Naive thymus-derived CD4-positive, alpha-beta T cell (primary cell): Measurements from ENCODE around the gene INO80B. TPM values are rescaled to one million over a fixed set of nuclear protein-coding genes. Genes with fewer than 3 reads are reported as not detected.
"Not testable (repeated sequence)": the region's sequence is repeated elsewhere in the genome, so short reads cannot be mapped to it uniquely, and the experiment has no call there.

Source experiments
- ATAC-seq: fragments of 150-1000 bp; cut with Tn5 transposase; 2 replicates; pipeline ENCODE4 v1.10.0; 2021; ENCODE audit warnings: mild to moderate bottlenecking, moderate library complexity
- CTCF ChIA-PET: fragments of 350-600 bp; sonication (Branson Sonifier 250); formaldehyde crosslinking; loops from one replicate; lab custom pipeline; 2021; ENCODE audit warnings: antibody characterized with exemption; lab: Charles Lee
- POLR2A ChIA-PET: fragments of 350-600 bp; sonication (Branson Sonifier 250); formaldehyde crosslinking; loops from one replicate; lab custom pipeline; 2021; ENCODE audit warnings: antibody characterized with exemption, inconsistent platforms; lab: Charles Lee
- DNase-seq, 9 donors: peaks; one replicate each; pipeline versions ENCODE4 v3.0.0 to v3.0.0-alpha.2; 2020 to 2022; ENCODE audit warnings: mixed read lengths in 1 of 9
- H3K27ac ChIP-seq: one replicate; pipeline ENCODE4 v1.7.0; 2013; ENCODE audit warnings: mild to moderate bottlenecking, low read depth, low read length, moderate library complexity
- H3K27me3 ChIP-seq, 2 donors: one replicate each; pipeline ENCODE4 v1.7.0; 2013; ENCODE audit warnings: low read length in 2 of 2, mild to moderate bottlenecking in 2 of 2, moderate library complexity in 2 of 2; ENCODE audit not compliant: control insufficient read depth in 2 of 2, insufficient read depth in 2 of 2
- H3K36me3 ChIP-seq, 3 experiments: 1 replicate in 2 of 3; 2 replicates in 1 of 3; pipeline ENCODE4 v1.7.0; 2013; ENCODE audit warnings: low read length in 3 of 3, mild to moderate bottlenecking in 3 of 3, moderate library complexity in 1 of 3; ENCODE audit not compliant: insufficient read depth in 3 of 3, control insufficient read depth in 2 of 3
- H3K4me1 ChIP-seq, 2 donors: one replicate each; pipeline ENCODE4 v1.7.0; 2013; ENCODE audit warnings: low read length in 2 of 2, mild to moderate bottlenecking in 2 of 2, moderate library complexity in 1 of 2; ENCODE audit not compliant: control insufficient read depth in 2 of 2, insufficient read depth in 2 of 2
- H3K4me3 ChIP-seq: 2 replicates; pipeline ENCODE4 v1.7.0; 2013; ENCODE audit warnings: mild to moderate bottlenecking, low read length
- H3K9me3 ChIP-seq, 3 experiments: 1 replicate in 2 of 3; 2 replicates in 1 of 3; pipeline ENCODE4 v1.7.0; 2013; ENCODE audit warnings: low read length in 3 of 3; ENCODE audit not compliant: control insufficient read depth in 2 of 3
- H3K27ac Mint-ChIP-seq, 9 donors: one replicate each; pipeline ENCODE4 v1.8.0; 2020 to 2022; ENCODE audit warnings: mixed read lengths in 9 of 9, mild to moderate bottlenecking in 8 of 9, moderate library complexity in 5 of 9, inconsistent platforms in 2 of 9
- H3K27me3 Mint-ChIP-seq, 5 donors: one replicate each; pipeline ENCODE4 v1.8.0; 2021 to 2022; ENCODE audit warnings: mixed read lengths in 5 of 5, mild to moderate bottlenecking in 1 of 5
- H3K36me3 Mint-ChIP-seq, 5 donors: one replicate each; pipeline ENCODE4 v1.8.0; 2020 to 2022; ENCODE audit warnings: mixed read lengths in 5 of 5, mild to moderate bottlenecking in 3 of 5, inconsistent platforms in 1 of 5
- H3K4me1 Mint-ChIP-seq, 7 donors: one replicate each; pipeline ENCODE4 v1.8.0; 2020 to 2022; ENCODE audit warnings: mixed read lengths in 7 of 7, mild to moderate bottlenecking in 3 of 7, inconsistent platforms in 1 of 7
- H3K4me3 Mint-ChIP-seq, 10 donors: one replicate each; pipeline ENCODE4 v1.8.0; 2020 to 2022; ENCODE audit warnings: mild to moderate bottlenecking in 10 of 10, mixed read lengths in 10 of 10, moderate library complexity in 6 of 10, inconsistent platforms in 2 of 10
- H3K9me3 Mint-ChIP-seq, 11 donors: one replicate each; pipeline ENCODE4 v1.8.0; 2020 to 2022; ENCODE audit warnings: mixed read lengths in 11 of 11, mild to moderate bottlenecking in 4 of 11, inconsistent platforms in 1 of 11, moderate library complexity in 1 of 11
- intact Hi-C, 2 donors: fragments of 100-400 bp; cut with micrococcal nuclease; formaldehyde crosslinking; loops; one replicate each; pipeline ENCODE4 v1.15.1; 2023
- polyA plus RNA-seq, 2 donors: library from polyadenylated mRNA; unstranded; fragments of 300-500 nt; fragmentation: Illumina TruSeq; gene quantifications; one replicate each; pipeline ENCODE4 v1.2.3, GENCODE V29; 2021
- total RNA-seq, 6 experiments: library from RNA in 5 of 6; stranded (reverse) in 5 of 6; gene quantifications; 1 replicate in 5 of 6; 2 replicates in 1 of 6; pipeline ENCODE4 v1.2.3 and lab custom pipeline; 2021 to 2026

Gene INO80B
- total and polyA plus RNA-seq, 7 experiments from 2014 or later: 11.6 to 96.5 (median 44.9) TPM

- peaks cover 0 to 20% (median 12%) of the 10 kb centered on the region in 7 donors for H3K4me1 Mint-ChIP-seq
- DNase-seq, H3K4me1 ChIP-seq, H3K36me3 ChIP-seq, POLR2A ChIA-PET, H3K36me3 Mint-ChIP-seq, H3K9me3 ChIP-seq, H3K27ac ChIP-seq, ATAC-seq, H3K9me3 Mint-ChIP-seq, H3K4me3 ChIP-seq: not testable (repeated sequence)
- intact Hi-C loops: loop anchor here in 1 of 2 donors (1.0 kb wide), 1 partner anchor 10 kb away; no protein-coding TSS in a partner anchor
- H3K27ac Mint-ChIP-seq: peak overlapping the region in 2 of 9 donors; percentile 51 to 72
- peak overlapping the region; percentile 59 to 86 (median 78) for H3K4me3 Mint-ChIP-seq
- peaks cover 19 to 62% (median 30%) of the 10 kb centered on the region in 5 donors for H3K27me3 Mint-ChIP-seq
- H3K27me3 ChIP-seq: peaks cover 0 to 13% of the 10 kb centered on the region in 2 donors
- CTCF ChIA-PET: interaction anchor here (0.7 kb wide), 2 partner anchors 193 to 1118 kb away, joined by 3 to 5 read pairs; no protein-coding TSS in a partner anchor
Measured at GRCh38 chr2:74442483-74443297, 12.2 kb upstream of the INO80B start.

DNA sequence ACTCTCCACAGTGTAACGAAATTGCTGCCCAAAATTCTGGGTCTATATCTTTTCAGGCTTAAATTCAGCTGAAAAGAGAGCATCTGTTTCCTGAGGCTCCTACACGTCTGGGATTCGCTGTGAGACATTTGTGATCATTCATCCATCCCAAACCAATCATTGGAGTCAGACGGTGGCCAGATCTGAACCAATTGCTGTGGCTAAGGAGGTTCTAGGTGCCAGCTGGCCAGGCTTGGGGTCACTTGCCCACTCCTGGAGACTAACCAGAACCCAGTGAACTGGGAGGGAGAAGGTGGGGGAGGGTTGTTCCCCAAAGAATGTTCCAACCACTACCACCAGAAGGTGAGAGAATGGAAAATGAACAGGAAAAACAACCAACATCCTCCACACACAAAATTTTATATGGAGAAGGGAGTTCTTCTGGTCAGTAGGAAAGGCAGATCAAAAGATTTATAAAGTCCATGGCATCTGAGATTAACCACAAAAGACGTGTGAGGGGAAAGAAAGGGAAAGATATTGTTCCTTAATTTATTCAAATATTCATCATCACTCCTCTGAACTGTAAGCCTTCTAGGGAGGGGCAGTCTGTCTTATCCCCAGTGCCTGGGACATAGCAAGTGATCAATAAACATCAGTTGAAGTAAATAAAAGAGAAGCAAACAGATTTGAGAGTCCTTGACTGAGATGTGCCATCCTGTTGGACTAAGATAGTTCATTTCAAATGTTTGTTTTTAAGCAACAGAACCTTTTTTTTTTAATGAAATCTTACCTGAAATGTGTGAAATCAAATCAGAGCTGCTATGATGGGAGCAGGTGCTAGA lies 10.2 kb upstream of the INO80B start:
- H3K36me3 ChIP-seq: no peaks in the 10 kb centered on the region
- Mint-ChIP-seq H3K27ac (no peak overlapping the region), H3K4me1 (peaks cover 0 to 13% (median 9%) of the 10 kb centered on the region in 7 donors), H3K9me3 (peaks cover 0 to 1% (median 0%) of the 10 kb centered on the region in 11 donors), H3K27me3 (peaks cover 11 to 48% (median 23%) of the 10 kb centered on the region in 5 donors), H3K36me3 (peaks cover 0 to 3% (median 0%) of the 10 kb centered on the region in 5 donors), H3K4me3 (no peak overlapping the region)
- peaks cover 0 to 8% of the 10 kb centered on the region in 2 donors for H3K4me1 ChIP-seq
- DNase-seq (no peak), ATAC-seq (no peak)
- H3K27me3 ChIP-seq: peaks cover 0 to 13% of the 10 kb centered on the region in 2 donors
- no peak overlapping the region for H3K4me3 ChIP-seq
- CTCF ChIA-PET: no interaction called here
- H3K9me3 ChIP-seq: no peaks in the 10 kb centered on the region
- H3K27ac ChIP-seq: no peak overlapping the region
- intact Hi-C loops: no loop called here
- POLR2A ChIA-PET: no interaction called here

DNA sequence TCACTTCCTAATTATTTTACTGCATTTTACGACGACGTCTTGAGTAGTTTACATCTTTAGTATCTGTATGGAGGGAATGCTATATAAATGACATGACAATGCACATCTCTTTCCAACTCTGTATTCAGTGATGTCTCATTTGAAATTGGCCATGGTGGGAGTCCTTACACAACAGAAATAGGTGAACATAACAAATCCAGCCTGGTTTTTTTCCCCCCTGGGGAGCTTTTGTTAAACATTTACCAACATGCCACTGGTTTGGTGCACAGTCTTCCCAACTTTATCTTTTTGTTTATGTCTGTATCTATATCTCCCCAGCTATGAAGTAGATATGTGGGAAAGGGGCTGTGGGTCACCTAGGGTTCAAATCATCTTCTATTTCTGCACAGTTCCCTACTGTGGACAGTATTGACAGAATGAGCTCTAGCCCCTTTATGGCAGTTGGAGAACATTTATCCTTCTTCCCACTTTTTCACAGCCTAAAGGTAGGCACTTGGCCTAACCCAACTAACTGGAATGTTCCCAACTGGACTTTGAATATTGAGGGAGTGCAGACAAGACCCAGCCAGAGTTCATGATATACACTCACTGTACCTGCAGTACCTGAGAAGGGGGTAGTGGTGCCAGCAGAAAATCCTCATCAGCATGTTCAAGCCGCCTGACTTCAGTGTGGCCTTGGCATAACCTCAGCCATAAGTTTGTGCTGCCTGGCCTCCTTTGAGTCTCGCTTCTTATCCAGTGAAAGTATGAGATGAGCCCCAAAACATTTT lies 7.5 kb upstream of the INO80B start:
- CTCF ChIA-PET: no interaction called here

DNA sequence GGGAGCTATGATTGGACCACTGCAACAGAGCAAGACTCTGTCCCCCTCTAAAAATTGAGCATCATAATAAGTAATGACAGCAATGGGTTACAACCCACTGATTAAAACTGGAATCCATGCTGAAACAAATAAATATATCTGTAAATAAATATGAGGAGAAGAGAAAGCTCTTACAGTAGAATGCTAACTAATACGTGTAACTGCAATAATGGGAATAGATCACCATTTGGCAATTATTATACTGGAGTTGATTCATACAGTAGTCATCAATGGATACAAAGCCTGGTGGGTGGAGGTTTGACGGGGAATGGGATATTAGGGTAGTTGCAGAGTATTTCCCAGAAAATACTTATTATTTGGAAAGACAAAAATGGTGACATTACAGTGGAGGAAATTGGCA lies 6.1 kb upstream of the INO80B start:
- H3K4me1 Mint-ChIP-seq: peaks cover 4 to 13% (median 6%) of the 10 kb centered on the region in 7 donors
- Histone ChIP-seq H3K27me3 (no peaks in the 10 kb centered on the region), H3K4me1 (peaks cover 0 to 11% of the 10 kb centered on the region in 2 donors), H3K9me3 (no peaks in the 10 kb centered on the region), H3K4me3 (no peak overlapping the region), H3K27ac (no peak overlapping the region), H3K36me3 (no peaks in the 10 kb centered on the region)
- H3K36me3 Mint-ChIP-seq: no peaks in the 10 kb centered on the region
- CTCF ChIA-PET: no interaction called here
- H3K27ac Mint-ChIP-seq: no peak overlapping the region
- ATAC-seq (no peak), DNase-seq (no peak)
- intact Hi-C loops: no loop called here
- peaks cover 0 to 23% (median 5%) of the 10 kb centered on the region in 5 donors for H3K27me3 Mint-ChIP-seq
- H3K9me3 Mint-ChIP-seq: no peaks in the 10 kb centered on the region
- H3K4me3 Mint-ChIP-seq: no peak overlapping the region
- POLR2A ChIA-PET: interaction anchor here (0.9 kb wide), 1 partner anchor 8 kb away, joined by 3 read pairs; no protein-coding TSS in a partner anchor

More for the DNA sequence above, 7.5 kb upstream of the INO80B start:
- Mint-ChIP-seq H3K36me3 (peaks cover 0 to under 1% (median 0%) of the 10 kb centered on the region in 5 donors), H3K4me3 (no peak overlapping the region), H3K9me3 (no peaks in the 10 kb centered on the region), H3K4me1 (peaks cover under 1 to 3% (median 2%) of the 10 kb centered on the region in 7 donors), H3K27me3 (peaks cover 1 to 32% (median 11%) of the 10 kb centered on the region in 5 donors), H3K27ac (no peak overlapping the region)
- Histone ChIP-seq H3K27ac (no peak overlapping the region), H3K9me3 (no peaks in the 10 kb centered on the region), H3K4me1 (no peaks in the 10 kb centered on the region), H3K27me3 (peaks cover 0 to under 1% of the 10 kb centered on the region in 2 donors), H3K36me3 (no peaks in the 10 kb centered on the region), H3K4me3 (no peak overlapping the region)
- DNase-seq (no peak), ATAC-seq (no peak)
- POLR2A ChIA-PET: interaction anchor here (0.6 kb wide), 1 partner anchor 25 kb away, joined by 4 read pairs; no protein-coding TSS in a partner anchor
- intact Hi-C loops: no loop called here

DNA sequence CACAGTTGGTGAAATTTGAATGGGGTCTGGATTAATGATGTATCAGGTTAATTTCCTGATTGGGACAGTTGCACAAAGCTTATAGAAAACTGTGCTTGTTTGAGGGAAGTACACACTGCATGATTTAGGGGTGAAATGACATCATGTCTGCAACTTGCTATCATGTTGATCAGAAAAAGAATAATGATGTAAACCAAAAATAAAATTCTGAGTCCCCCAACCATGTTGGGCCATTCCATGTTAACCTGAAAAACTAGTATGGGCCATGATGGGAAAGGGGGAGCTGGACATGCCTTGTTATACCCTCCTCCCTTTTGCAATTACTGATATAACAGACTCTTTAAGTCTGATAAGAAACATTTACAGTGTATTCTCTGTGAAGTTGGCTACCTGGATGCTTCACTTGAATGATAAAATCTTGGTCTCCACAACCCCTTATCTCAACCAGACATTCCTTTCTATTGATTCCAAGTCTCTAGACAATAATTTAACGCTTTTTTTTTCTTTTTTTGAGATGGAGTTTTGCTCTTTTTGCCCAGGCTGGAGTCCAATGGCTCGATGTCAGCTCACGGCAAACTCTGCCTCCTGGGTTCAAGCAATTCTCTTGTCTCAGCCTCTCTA lies 4.2 kb upstream of the INO80B start:
- Histone ChIP-seq H3K27me3 (no peaks in the 10 kb centered on the region), H3K9me3 (no peaks in the 10 kb centered on the region), H3K36me3 (no peaks in the 10 kb centered on the region), H3K4me3 (no peak overlapping the region), H3K4me1 (peaks cover 6 to 22% of the 10 kb centered on the region in 2 donors), H3K27ac (no peak overlapping the region)
- Mint-ChIP-seq H3K4me1 (peaks cover 15 to 29% (median 21%) of the 10 kb centered on the region in 7 donors), H3K27ac (no peak overlapping the region), H3K4me3 (no peak overlapping the region), H3K36me3 (peaks cover 0 to 7% (median 0%) of the 10 kb centered on the region in 5 donors), H3K9me3 (peaks cover 0 to 2% (median 0%) of the 10 kb centered on the region in 11 donors), H3K27me3 (peaks cover 0 to 6% (median 0%) of the 10 kb centered on the region in 5 donors)
- POLR2A ChIA-PET: no interaction called here
- DNase-seq (no peak), ATAC-seq (no peak)
- CTCF ChIA-PET: no interaction called here
- intact Hi-C loops: loop anchor here in 1 of 2 donors (10.0 kb wide), 1 partner anchor 204 kb away; the partner anchor contains the start of gene SEMA4F
